SK-N-SH treated with all-trans-retinoic acid at 6 μM for 48 hours (cell line): ENCODE measurements around the gene ZNF462.

Experiments used
- ARNTL ChIP-seq: fragments of 450-650 bp; formaldehyde crosslinking; IDR thresholded peaks from 2 replicates; pipeline ENCODE4 v1.5.0; 2020; ENCODE audit warnings: low read depth, mild to moderate bottlenecking, moderate library complexity, borderline replicate concordance
- ESRRG ChIP-seq: fragments of 250-450 bp; sonication (Bioruptor Pico); IDR thresholded peaks from 2 replicates; pipeline ENCODE4 v1.6.1; 2021; ENCODE audit warnings: mild to moderate bottlenecking
- GLIS3 ChIP-seq: fragments of 250-450 bp; sonication (Bioruptor Pico); IDR thresholded peaks from 2 replicates; pipeline ENCODE4 v1.5.0; 2020; ENCODE audit warnings: mild to moderate bottlenecking, moderate library complexity
- ISL1 ChIP-seq: fragments of 250-450 bp; sonication (Bioruptor Pico); IDR thresholded peaks from 2 replicates; pipeline ENCODE4 v2.1.2; 2022; ENCODE audit warnings: mild to moderate bottlenecking, moderate library complexity
- OSR1 ChIP-seq: fragments of 250-450 bp; sonication (Bioruptor Pico); IDR thresholded peaks from 2 replicates; pipeline ENCODE4 v1.8.0; 2022; ENCODE audit warnings: moderate library complexity, mild to moderate bottlenecking, inconsistent platforms
- PPARA ChIP-seq: fragments of 250-450 bp; sonication (Bioruptor Pico); IDR thresholded peaks from 2 replicates; pipeline ENCODE4 v1.5.0; 2020; ENCODE audit warnings: mild to moderate bottlenecking, borderline replicate concordance
- RARB ChIP-seq: fragments of 250-450 bp; sonication (Bioruptor Pico); IDR thresholded peaks from 2 replicates; pipeline ENCODE4 v1.8.0; 2021; ENCODE audit warnings: mild to moderate bottlenecking, moderate library complexity
- TCF4 ChIP-seq: fragments of 250-450 bp; sonication (Bioruptor Pico); IDR thresholded peaks from 2 replicates; pipeline ENCODE4 v1.8.0; 2021; ENCODE audit warnings: mild to moderate bottlenecking, moderate library complexity, borderline replicate concordance
- ZC3H10 ChIP-seq: fragments of 250-450 bp; sonication (Bioruptor Pico); IDR thresholded peaks from 2 replicates; pipeline ENCODE4 v1.5.1; 2021; ENCODE audit warnings: mild to moderate bottlenecking, moderate library complexity
- ZFP3 ChIP-seq: fragments of 250-450 bp; sonication (Bioruptor Pico); IDR thresholded peaks from 2 replicates; pipeline ENCODE4 v1.5.0; 2020; ENCODE audit warnings: mild to moderate bottlenecking, moderate library complexity
- TF ChIP-seq, protein P1 (sequence below): fragments of 250-450 bp; sonication (Bioruptor Pico); IDR thresholded peaks from 2 replicates; pipeline ENCODE4 v1.5.0; 2020; ENCODE audit warnings: mild to moderate bottlenecking, moderate library complexity
- TF ChIP-seq, protein P2 (sequence below): fragments of 250-450 bp; sonication (Bioruptor Pico); IDR thresholded peaks from 2 replicates; pipeline ENCODE4 v1.5.1; 2020; ENCODE audit warnings: low read depth, mild to moderate bottlenecking, moderate library complexity
- TF ChIP-seq, protein P3 (sequence below): fragments of 250-450 bp; sonication (Bioruptor Pico); IDR thresholded peaks from 2 replicates; pipeline ENCODE4 v1.8.0; 2020; ENCODE audit warnings: mild to moderate bottlenecking, moderate library complexity, borderline replicate concordance
- TF ChIP-seq, protein P4 (sequence below): fragments of 250-450 bp; sonication (Bioruptor Pico); IDR thresholded peaks from 2 replicates; pipeline ENCODE4 v1.8.0; 2021; ENCODE audit warnings: low read depth, mild to moderate bottlenecking, moderate library complexity, borderline replicate concordance

DNA sequence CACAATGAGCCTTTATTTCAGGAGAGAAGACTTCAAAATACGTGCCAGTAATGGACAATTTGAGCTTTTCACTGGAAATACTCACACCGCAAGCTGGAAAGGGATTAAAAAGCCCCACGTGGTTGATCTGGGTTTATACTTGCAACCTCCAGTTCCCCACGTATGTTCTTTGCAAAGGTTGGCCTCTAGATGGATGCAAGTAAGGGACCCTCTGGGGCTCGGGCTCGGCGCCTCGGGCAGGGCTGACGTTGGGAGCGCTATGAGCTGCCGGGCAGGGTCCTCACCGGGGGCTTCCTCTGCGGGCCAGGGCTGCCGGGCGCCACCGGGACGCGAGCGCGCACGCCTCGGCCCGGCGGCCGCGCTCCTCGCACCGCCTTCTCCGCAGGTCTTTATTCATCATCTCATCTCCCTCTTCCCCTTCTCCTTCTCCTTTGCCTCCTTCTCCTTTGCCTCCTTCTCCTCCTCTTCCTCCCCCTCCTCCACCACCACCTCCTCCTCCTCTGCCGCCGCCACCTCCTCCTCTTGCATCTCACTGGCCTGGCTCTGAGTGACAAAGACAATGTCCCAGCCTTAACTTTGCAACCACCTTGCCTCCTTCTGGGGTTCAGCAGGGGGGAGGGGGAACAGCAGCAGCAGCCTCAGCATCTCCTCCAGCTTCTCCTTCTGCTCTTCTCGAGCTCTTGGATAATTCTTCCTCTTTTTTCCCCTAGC, 701 bp upstream of the ZNF462 start:
- TF ChIP-seq ARNTL (CRISPR knock-in tag) (no peak), RARB (CRISPR knock-in tag) (no peak), ZC3H10 (no peak), PPARA (CRISPR knock-in tag) (no peak), ZFP3 (CRISPR knock-in tag) (no peak), ISL1 (no peak), ESRRG (CRISPR knock-in tag) (no peak), GLIS3 (no peak), TCF4 (CRISPR knock-in tag) (no peak), OSR1 (CRISPR knock-in tag) (no peak)
- TF ChIP-seq, protein P1, sequence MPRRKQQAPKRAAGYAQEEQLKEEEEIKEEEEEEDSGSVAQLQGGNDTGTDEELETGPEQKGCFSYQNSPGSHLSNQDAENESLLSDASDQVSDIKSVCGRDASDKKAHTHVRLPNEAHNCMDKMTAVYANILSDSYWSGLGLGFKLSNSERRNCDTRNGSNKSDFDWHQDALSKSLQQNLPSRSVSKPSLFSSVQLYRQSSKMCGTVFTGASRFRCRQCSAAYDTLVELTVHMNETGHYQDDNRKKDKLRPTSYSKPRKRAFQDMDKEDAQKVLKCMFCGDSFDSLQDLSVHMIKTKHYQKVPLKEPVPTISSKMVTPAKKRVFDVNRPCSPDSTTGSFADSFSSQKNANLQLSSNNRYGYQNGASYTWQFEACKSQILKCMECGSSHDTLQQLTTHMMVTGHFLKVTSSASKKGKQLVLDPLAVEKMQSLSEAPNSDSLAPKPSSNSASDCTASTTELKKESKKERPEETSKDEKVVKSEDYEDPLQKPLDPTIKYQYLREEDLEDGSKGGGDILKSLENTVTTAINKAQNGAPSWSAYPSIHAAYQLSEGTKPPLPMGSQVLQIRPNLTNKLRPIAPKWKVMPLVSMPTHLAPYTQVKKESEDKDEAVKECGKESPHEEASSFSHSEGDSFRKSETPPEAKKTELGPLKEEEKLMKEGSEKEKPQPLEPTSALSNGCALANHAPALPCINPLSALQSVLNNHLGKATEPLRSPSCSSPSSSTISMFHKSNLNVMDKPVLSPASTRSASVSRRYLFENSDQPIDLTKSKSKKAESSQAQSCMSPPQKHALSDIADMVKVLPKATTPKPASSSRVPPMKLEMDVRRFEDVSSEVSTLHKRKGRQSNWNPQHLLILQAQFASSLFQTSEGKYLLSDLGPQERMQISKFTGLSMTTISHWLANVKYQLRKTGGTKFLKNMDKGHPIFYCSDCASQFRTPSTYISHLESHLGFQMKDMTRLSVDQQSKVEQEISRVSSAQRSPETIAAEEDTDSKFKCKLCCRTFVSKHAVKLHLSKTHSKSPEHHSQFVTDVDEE (CRISPR knock-in tag): no peak
- TF ChIP-seq, protein P2, sequence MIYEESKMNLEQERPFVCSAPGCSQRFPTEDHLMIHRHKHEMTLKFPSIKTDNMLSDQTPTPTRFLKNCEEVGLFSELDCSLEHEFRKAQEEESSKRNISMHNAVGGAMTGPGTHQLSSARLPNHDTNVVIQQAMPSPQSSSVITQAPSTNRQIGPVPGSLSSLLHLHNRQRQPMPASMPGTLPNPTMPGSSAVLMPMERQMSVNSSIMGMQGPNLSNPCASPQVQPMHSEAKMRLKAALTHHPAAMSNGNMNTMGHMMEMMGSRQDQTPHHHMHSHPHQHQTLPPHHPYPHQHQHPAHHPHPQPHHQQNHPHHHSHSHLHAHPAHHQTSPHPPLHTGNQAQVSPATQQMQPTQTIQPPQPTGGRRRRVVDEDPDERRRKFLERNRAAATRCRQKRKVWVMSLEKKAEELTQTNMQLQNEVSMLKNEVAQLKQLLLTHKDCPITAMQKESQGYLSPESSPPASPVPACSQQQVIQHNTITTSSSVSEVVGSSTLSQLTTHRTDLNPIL (CRISPR knock-in tag): no peak
- TF ChIP-seq, protein P3, sequence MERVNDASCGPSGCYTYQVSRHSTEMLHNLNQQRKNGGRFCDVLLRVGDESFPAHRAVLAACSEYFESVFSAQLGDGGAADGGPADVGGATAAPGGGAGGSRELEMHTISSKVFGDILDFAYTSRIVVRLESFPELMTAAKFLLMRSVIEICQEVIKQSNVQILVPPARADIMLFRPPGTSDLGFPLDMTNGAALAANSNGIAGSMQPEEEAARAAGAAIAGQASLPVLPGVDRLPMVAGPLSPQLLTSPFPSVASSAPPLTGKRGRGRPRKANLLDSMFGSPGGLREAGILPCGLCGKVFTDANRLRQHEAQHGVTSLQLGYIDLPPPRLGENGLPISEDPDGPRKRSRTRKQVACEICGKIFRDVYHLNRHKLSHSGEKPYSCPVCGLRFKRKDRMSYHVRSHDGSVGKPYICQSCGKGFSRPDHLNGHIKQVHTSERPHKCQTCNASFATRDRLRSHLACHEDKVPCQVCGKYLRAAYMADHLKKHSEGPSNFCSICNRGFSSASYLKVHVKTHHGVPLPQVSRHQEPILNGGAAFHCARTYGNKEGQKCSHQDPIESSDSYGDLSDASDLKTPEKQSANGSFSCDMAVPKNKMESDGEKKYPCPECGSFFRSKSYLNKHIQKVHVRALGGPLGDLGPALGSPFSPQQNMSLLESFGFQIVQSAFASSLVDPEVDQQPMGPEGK (CRISPR knock-in tag): no peak
- TF ChIP-seq, protein P4, sequence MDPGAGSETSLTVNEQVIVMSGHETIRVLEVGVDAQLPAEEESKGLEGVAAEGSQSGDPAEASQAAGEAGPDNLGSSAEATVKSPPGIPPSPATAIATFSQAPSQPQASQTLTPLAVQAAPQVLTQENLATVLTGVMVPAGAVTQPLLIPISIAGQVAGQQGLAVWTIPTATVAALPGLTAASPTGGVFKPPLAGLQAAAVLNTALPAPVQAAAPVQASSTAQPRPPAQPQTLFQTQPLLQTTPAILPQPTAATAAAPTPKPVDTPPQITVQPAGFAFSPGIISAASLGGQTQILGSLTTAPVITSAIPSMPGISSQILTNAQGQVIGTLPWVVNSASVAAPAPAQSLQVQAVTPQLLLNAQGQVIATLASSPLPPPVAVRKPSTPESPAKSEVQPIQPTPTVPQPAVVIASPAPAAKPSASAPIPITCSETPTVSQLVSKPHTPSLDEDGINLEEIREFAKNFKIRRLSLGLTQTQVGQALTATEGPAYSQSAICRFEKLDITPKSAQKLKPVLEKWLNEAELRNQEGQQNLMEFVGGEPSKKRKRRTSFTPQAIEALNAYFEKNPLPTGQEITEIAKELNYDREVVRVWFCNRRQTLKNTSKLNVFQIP (CRISPR knock-in tag): no peak
